Measurements from ENCODE around the gene NCF2.

DNA sequence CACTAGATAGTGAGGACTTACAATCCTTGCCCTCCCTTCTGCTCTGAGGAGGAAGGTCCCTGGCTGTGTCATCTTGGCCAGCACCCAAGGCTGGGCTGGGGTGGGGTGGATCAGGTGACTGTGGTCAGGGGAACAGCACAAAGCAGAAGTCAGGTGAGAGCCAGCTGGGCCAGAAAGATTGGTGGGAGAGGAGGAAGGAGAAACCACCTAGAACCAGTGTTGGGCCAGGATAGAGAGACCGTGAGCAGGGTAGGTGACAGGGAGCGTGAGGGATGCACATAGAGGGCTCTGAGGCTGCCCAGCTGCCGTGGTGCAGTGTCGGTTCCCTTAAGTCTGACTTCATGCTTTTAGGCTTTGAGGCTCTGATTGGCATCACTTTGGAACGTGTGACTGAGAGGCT, 22.7 kb downstream of the NCF2 start:
- TF ChIP-seq, protein P1, sequence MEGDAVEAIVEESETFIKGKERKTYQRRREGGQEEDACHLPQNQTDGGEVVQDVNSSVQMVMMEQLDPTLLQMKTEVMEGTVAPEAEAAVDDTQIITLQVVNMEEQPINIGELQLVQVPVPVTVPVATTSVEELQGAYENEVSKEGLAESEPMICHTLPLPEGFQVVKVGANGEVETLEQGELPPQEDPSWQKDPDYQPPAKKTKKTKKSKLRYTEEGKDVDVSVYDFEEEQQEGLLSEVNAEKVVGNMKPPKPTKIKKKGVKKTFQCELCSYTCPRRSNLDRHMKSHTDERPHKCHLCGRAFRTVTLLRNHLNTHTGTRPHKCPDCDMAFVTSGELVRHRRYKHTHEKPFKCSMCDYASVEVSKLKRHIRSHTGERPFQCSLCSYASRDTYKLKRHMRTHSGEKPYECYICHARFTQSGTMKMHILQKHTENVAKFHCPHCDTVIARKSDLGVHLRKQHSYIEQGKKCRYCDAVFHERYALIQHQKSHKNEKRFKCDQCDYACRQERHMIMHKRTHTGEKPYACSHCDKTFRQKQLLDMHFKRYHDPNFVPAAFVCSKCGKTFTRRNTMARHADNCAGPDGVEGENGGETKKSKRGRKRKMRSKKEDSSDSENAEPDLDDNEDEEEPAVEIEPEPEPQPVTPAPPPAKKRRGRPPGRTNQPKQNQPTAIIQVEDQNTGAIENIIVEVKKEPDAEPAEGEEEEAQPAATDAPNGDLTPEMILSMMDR (IDR thresholded peaks at IDR 0.05; ENCODE audit: low read depth, low read length, missing input control) = no peak
- TF ChIP-seq SP1 (IDR thresholded peaks at IDR 0.05) (no peak), RAD21 (IDR thresholded peaks at IDR 0.05) (no peak), RXRA (IDR thresholded peaks at IDR 0.05) (no peak), EGR1 (IDR thresholded peaks at IDR 0.05; ENCODE audit: low read depth in 2 of 2) (no peak), GABPA (IDR thresholded peaks at IDR 0.05 in 1 of 2, conservative IDR thresholded peaks at IDR 0.05 in 1 of 2) (no peak), JUND (IDR thresholded peaks at IDR 0.05) (no peak), TAF1 (conservative IDR thresholded peaks at IDR 0.05) (no peak), YY1 (IDR thresholded peaks at IDR 0.05) (no peak), FOXA1 (IDR thresholded peaks at IDR 0.05) (no peak)
- TF ChIP-seq, protein P2, sequence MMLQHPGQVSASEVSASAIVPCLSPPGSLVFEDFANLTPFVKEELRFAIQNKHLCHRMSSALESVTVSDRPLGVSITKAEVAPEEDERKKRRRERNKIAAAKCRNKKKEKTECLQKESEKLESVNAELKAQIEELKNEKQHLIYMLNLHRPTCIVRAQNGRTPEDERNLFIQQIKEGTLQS (IDR thresholded peaks at IDR 0.05) = no peak
- TF ChIP-seq, protein P3, sequence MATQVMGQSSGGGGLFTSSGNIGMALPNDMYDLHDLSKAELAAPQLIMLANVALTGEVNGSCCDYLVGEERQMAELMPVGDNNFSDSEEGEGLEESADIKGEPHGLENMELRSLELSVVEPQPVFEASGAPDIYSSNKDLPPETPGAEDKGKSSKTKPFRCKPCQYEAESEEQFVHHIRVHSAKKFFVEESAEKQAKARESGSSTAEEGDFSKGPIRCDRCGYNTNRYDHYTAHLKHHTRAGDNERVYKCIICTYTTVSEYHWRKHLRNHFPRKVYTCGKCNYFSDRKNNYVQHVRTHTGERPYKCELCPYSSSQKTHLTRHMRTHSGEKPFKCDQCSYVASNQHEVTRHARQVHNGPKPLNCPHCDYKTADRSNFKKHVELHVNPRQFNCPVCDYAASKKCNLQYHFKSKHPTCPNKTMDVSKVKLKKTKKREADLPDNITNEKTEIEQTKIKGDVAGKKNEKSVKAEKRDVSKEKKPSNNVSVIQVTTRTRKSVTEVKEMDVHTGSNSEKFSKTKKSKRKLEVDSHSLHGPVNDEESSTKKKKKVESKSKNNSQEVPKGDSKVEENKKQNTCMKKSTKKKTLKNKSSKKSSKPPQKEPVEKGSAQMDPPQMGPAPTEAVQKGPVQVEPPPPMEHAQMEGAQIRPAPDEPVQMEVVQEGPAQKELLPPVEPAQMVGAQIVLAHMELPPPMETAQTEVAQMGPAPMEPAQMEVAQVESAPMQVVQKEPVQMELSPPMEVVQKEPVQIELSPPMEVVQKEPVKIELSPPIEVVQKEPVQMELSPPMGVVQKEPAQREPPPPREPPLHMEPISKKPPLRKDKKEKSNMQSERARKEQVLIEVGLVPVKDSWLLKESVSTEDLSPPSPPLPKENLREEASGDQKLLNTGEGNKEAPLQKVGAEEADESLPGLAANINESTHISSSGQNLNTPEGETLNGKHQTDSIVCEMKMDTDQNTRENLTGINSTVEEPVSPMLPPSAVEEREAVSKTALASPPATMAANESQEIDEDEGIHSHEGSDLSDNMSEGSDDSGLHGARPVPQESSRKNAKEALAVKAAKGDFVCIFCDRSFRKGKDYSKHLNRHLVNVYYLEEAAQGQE (IDR thresholded peaks at IDR 0.05) = no peak
- TF ChIP-seq, protein P4, sequence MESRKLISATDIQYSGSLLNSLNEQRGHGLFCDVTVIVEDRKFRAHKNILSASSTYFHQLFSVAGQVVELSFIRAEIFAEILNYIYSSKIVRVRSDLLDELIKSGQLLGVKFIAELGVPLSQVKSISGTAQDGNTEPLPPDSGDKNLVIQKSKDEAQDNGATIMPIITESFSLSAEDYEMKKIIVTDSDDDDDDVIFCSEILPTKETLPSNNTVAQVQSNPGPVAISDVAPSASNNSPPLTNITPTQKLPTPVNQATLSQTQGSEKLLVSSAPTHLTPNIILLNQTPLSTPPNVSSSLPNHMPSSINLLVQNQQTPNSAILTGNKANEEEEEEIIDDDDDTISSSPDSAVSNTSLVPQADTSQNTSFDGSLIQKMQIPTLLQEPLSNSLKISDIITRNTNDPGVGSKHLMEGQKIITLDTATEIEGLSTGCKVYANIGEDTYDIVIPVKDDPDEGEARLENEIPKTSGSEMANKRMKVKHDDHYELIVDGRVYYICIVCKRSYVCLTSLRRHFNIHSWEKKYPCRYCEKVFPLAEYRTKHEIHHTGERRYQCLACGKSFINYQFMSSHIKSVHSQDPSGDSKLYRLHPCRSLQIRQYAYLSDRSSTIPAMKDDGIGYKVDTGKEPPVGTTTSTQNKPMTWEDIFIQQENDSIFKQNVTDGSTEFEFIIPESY (IDR thresholded peaks at IDR 0.05) = no peak
